HL-60 (cell line): ENCODE measurements around the gene DNALI1.

ENCODE experiments used
- POLR2AphosphoS5 ChIP-seq: IDR thresholded peaks from 2 replicates; pipeline ENCODE4 v1.6.1; 2012; ENCODE audit warnings: low read depth
- TF ChIP-seq, protein P1 (sequence below): IDR thresholded peaks from one replicate; pipeline ENCODE4 v1.5.1; 2011; ENCODE audit warnings: low read length, control low read depth, inconsistent platforms; ENCODE audit not compliant: insufficient read depth

GRCh38 chr1:37513795-37514349 is 42.9 kb upstream of the DNALI1 start:
- no peak for TF ChIP-seq POLR2AphosphoS5
- TF ChIP-seq, protein P1, sequence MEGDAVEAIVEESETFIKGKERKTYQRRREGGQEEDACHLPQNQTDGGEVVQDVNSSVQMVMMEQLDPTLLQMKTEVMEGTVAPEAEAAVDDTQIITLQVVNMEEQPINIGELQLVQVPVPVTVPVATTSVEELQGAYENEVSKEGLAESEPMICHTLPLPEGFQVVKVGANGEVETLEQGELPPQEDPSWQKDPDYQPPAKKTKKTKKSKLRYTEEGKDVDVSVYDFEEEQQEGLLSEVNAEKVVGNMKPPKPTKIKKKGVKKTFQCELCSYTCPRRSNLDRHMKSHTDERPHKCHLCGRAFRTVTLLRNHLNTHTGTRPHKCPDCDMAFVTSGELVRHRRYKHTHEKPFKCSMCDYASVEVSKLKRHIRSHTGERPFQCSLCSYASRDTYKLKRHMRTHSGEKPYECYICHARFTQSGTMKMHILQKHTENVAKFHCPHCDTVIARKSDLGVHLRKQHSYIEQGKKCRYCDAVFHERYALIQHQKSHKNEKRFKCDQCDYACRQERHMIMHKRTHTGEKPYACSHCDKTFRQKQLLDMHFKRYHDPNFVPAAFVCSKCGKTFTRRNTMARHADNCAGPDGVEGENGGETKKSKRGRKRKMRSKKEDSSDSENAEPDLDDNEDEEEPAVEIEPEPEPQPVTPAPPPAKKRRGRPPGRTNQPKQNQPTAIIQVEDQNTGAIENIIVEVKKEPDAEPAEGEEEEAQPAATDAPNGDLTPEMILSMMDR = no peak
